DOHH2 (cell line): ENCODE measurements around the gene ANKMY1.

Experiments used
- H3F3A ChIP-seq: fragments of 200-600 bp; sonication (generic), shearing (Covaris generic); 2 replicates; pipeline ENCODE4 v1.6.0; 2016; ENCODE audit warnings: antibody characterized with exemption, mild to moderate bottlenecking; ENCODE audit not compliant: control insufficient read depth, insufficient read depth
- H3K27ac ChIP-seq: fragments of 200-600 bp; sonication (generic); 2 replicates; pipeline ENCODE4 v1.5.1; 2014; ENCODE audit warnings: low read depth, mild to moderate bottlenecking, low read length, moderate library complexity
- H3K27me3 ChIP-seq: fragments of 200-600 bp; sonication (generic); 2 replicates; pipeline ENCODE4 v1.6.1; 2014; ENCODE audit warnings: mild to moderate bottlenecking, low read length, mixed read lengths; ENCODE audit not compliant: control insufficient read depth
- H3K36me3 ChIP-seq: fragments of 200-600 bp; sonication (generic); 2 replicates; pipeline ENCODE4 v1.6.1; 2014; ENCODE audit warnings: mild to moderate bottlenecking, low read length, moderate library complexity, mixed read lengths; ENCODE audit not compliant: control insufficient read depth
- H3K4me1 ChIP-seq: fragments of 200-600 bp; sonication (generic); 2 replicates; pipeline ENCODE4 v1.6.1; 2014; ENCODE audit warnings: mild to moderate bottlenecking, low read length, mixed read lengths; ENCODE audit not compliant: control insufficient read depth
- H3K4me2 ChIP-seq: fragments of 200-600 bp; sonication (generic); 2 replicates; pipeline ENCODE4 v1.6.0; 2014; ENCODE audit warnings: mild to moderate bottlenecking, low read length, moderate library complexity
- H3K4me3 ChIP-seq: fragments of 200-600 bp; sonication (generic); 2 replicates; pipeline ENCODE4 v1.5.1; 2014; ENCODE audit warnings: mild to moderate bottlenecking, low read length, mixed read lengths
- H3K79me2 ChIP-seq: fragments of 200-600 bp; sonication (generic); 2 replicates; pipeline ENCODE4 v1.6.1; 2014; ENCODE audit warnings: mild to moderate bottlenecking, low read length, mixed read lengths; ENCODE audit not compliant: control insufficient read depth
- H3K9me2 ChIP-seq: fragments of 200-600 bp; sonication (generic); replicated peaks from 2 replicates; pipeline ENCODE4 v1.6.1; 2014; ENCODE audit warnings: mild to moderate bottlenecking, low read length, mixed read lengths; ENCODE audit not compliant: control insufficient read depth
- H3K9me3 ChIP-seq: fragments of 200-600 bp; sonication (generic); 2 replicates; pipeline ENCODE4 v1.6.1; 2014; ENCODE audit warnings: antibody characterized with exemption, low read length, mixed read lengths; ENCODE audit not compliant: control insufficient read depth, insufficient read depth
- H4K20me1 ChIP-seq: fragments of 200-600 bp; sonication (generic); 2 replicates; pipeline ENCODE4 v1.6.0; 2014; ENCODE audit warnings: low read depth, mild to moderate bottlenecking, antibody characterized with exemption, low read length, moderate library complexity; ENCODE audit not compliant: control insufficient read depth, insufficient read depth
- EZH2phosphoT487 ChIP-seq: fragments of 200-600 bp; sonication (generic); IDR thresholded peaks from 2 replicates; pipeline ENCODE4 v1.6.1; 2017; ENCODE audit warnings: borderline replicate concordance, mild to moderate bottlenecking, antibody characterized with exemption, low read length, moderate library complexity, mixed read lengths
- TF ChIP-seq, protein P1 (sequence below): fragments of 200-600 bp; sonication (generic); IDR thresholded peaks from one replicate; pipeline ENCODE4 v1.5.1; 2014; ENCODE audit warnings: antibody characterized with exemption, mild to moderate bottlenecking, low read depth, low read length; ENCODE audit not compliant: poor library complexity, severe bottlenecking

The ANKMY1 gene

GRCh38 chr2:240585101-240585500 is 27.3 kb upstream of the ANKMY1 start:
- peak overlapping the region; percentile 98 for H3K27ac ChIP-seq
- no peaks in the 10 kb centered on the region for H3K27me3 ChIP-seq
- TF ChIP-seq, protein P1, sequence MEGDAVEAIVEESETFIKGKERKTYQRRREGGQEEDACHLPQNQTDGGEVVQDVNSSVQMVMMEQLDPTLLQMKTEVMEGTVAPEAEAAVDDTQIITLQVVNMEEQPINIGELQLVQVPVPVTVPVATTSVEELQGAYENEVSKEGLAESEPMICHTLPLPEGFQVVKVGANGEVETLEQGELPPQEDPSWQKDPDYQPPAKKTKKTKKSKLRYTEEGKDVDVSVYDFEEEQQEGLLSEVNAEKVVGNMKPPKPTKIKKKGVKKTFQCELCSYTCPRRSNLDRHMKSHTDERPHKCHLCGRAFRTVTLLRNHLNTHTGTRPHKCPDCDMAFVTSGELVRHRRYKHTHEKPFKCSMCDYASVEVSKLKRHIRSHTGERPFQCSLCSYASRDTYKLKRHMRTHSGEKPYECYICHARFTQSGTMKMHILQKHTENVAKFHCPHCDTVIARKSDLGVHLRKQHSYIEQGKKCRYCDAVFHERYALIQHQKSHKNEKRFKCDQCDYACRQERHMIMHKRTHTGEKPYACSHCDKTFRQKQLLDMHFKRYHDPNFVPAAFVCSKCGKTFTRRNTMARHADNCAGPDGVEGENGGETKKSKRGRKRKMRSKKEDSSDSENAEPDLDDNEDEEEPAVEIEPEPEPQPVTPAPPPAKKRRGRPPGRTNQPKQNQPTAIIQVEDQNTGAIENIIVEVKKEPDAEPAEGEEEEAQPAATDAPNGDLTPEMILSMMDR = no peak
- no peak for TF ChIP-seq EZH2phosphoT487
- no peaks in the 10 kb centered on the region for H3K9me2 ChIP-seq
- H3K4me2 ChIP-seq = peak overlapping the region; percentile 96
- peaks cover 45% of the 10 kb centered on the region for H3K36me3 ChIP-seq
- H3K4me1 ChIP-seq = peaks cover 69% of the 10 kb centered on the region
- H4K20me1 ChIP-seq = peaks cover 13% of the 10 kb centered on the region
- peak overlapping the region; percentile 78 for H3K4me3 ChIP-seq
- H3F3A ChIP-seq = peaks cover 18% of the 10 kb centered on the region
- peaks cover 85% of the 10 kb centered on the region for H3K79me2 ChIP-seq
- H3K9me3 ChIP-seq = no peaks in the 10 kb centered on the region

DNA sequence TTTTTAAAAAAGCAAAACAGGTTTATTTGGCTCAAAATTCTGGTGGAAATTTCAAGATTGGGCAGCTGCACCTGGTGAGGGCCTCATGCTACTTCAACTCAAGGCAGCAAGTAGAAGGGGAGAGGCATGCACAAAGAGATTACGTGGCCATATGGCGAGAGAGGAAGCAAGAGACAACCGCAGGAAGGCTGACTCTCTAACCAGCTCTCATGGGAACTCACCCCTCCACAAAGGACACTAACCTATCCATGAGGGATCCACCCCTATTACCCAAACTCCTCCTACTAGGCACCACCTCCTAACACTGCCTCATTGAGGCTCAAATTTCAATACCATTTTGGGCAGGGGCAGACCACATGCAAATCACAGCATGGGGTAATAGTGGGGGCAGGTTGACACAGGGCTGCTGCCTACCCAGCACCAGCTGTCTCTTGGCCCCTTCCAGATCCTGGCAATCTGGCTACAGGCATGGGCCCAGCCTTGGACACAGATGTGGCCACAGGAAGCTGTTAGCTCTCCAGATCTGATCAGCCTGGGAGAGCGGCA is 26.8 kb upstream of the ANKMY1 start:
- no peaks in the 10 kb centered on the region for H3K27me3 ChIP-seq
- no peaks in the 10 kb centered on the region for H3K9me3 ChIP-seq
- peaks cover 74% of the 10 kb centered on the region for H3K4me1 ChIP-seq
- H4K20me1 ChIP-seq = peaks cover 13% of the 10 kb centered on the region
- TF ChIP-seq, protein P1 = no peak
- no peak for TF ChIP-seq EZH2phosphoT487
- peaks cover 18% of the 10 kb centered on the region for H3F3A ChIP-seq
- H3K9me2 ChIP-seq = no peaks in the 10 kb centered on the region
- peak overlapping the region; percentile 96 for H3K4me2 ChIP-seq
- peak overlapping the region; percentile 98 for H3K27ac ChIP-seq
- peak overlapping the region; percentile 78 for H3K4me3 ChIP-seq
- H3K79me2 ChIP-seq = peaks cover 85% of the 10 kb centered on the region
- peaks cover 43% of the 10 kb centered on the region for H3K36me3 ChIP-seq

DNA sequence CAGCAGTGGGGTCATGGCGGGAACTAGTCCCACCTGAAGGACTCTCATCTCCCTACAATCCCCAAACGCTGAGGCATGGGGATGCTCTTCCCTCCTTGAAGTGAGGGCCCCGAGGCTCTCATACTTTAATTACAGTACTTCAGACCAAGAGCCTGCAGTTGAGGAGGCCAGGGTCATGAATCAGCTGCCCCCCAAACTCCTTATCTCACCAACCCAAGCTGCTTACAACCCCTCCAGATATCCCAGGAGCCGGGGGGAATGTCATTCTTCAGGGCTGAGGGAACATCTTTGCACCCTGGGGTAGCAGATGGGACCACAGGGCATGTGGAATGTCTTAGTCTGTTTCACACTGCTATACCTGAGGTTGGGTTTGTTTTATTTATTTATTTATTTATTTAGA is 26.0 kb upstream of the ANKMY1 start:
- Histone ChIP-seq H3K36me3 (peaks cover 43% of the 10 kb centered on the region), H3K27ac (peak overlapping the region; percentile 98), H3K4me3 (peak overlapping the region; percentile 78), H3K79me2 (peaks cover 85% of the 10 kb centered on the region), H4K20me1 (peaks cover 13% of the 10 kb centered on the region), H3F3A (peaks cover 18% of the 10 kb centered on the region), H3K27me3 (no peaks in the 10 kb centered on the region), H3K4me2 (peak overlapping the region; percentile 96), H3K9me3 (no peaks in the 10 kb centered on the region), H3K4me1 (peaks cover 82% of the 10 kb centered on the region), H3K9me2 (no peaks in the 10 kb centered on the region)
- no peak for TF ChIP-seq EZH2phosphoT487
- TF ChIP-seq, protein P1 = no peak

DNA sequence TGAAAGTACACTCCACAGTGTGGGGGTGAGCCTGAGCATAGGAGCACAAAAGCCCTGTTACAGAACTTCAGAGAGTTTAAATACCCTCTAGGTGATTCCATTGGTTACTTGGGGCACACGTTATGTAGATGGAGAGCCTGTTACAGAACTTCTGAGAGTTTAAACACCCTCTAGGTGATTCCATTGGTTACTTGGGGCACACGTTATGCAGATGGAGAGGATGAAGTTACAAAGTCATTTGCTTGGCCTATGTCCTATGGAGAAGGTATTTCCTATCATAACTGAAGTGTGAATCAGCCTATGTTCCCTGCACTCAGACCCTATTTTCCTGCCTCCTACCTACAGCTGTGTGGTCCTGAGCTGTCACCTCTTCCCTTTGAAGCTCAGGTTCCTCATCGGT is 25.0 kb upstream of the ANKMY1 start:
- peaks cover 77% of the 10 kb centered on the region for H3K79me2 ChIP-seq
- H3K9me3 ChIP-seq = no peaks in the 10 kb centered on the region
- H3K4me2 ChIP-seq = peak overlapping the region; percentile 96

More for the DNA sequence above, 25.0 kb upstream of the ANKMY1 start:
- no peaks in the 10 kb centered on the region for H3K9me2 ChIP-seq
- H3K27me3 ChIP-seq = no peaks in the 10 kb centered on the region
- peaks cover 52% of the 10 kb centered on the region for H3K36me3 ChIP-seq
- H3K4me1 ChIP-seq = peaks cover 72% of the 10 kb centered on the region
- H3K27ac ChIP-seq = 0 out of 2 replicates have a peak overlapping the region, but pooled peaks have one; percentile 98
- TF ChIP-seq, protein P1 = no peak
- TF ChIP-seq EZH2phosphoT487 = no peak
- H4K20me1 ChIP-seq = peaks cover 6% of the 10 kb centered on the region
- H3F3A ChIP-seq = peaks cover 18% of the 10 kb centered on the region
- H3K4me3 ChIP-seq = 0 out of 2 replicates have a peak overlapping the region, but pooled peaks have one; percentile 78
